ENCODE measurements around the gene OR6Y1. TPM values are rescaled to one million over a fixed set of nuclear protein-coding genes. Genes with fewer than 3 reads are reported as not detected.

Gene OR6Y1
- total RNA-seq, 1 donor from 2014 or later, result not detected

GRCh38 chr1:158506369-158506987, 47.7 kb downstream of the OR6Y1 start:
- DNase-seq, result no peak

GRCh38 chr1:158496374-158496773, 57.8 kb downstream of the OR6Y1 start:
- peak; percentile 12 for DNase-seq

GRCh38 chr1:158494796-158495195, 59.4 kb downstream of the OR6Y1 start:
- no peak for DNase-seq

Other genes with a start within 250 kb of the OR6Y1 start
- not detected for gene CD1B, start 222.9 kb downstream of the OR6Y1 start, total RNA-seq
- not detected for gene CD1E, start 200.5 kb downstream of the OR6Y1 start, total RNA-seq
- gene OR10T2, start 154.9 kb downstream of the OR6Y1 start, total RNA-seq, result not detected
- gene OR10K2, start 128.2 kb downstream of the OR6Y1 start, total RNA-seq, result not detected
- not detected for gene OR10K1, start 92.6 kb downstream of the OR6Y1 start, total RNA-seq
- not detected for gene OR10R2, start 82.2 kb downstream of the OR6Y1 start, total RNA-seq
- not detected for gene OR6P1, start 16.2 kb upstream of the OR6Y1 start, total RNA-seq
- not detected for gene OR10X1, start 25.5 kb upstream of the OR6Y1 start, total RNA-seq
- not detected for gene OR10Z1, start 50.9 kb upstream of the OR6Y1 start, total RNA-seq
- 7.1 TPM for gene SPTA1, start 132.3 kb upstream of the OR6Y1 start, total RNA-seq
- gene OR6K2, start 146.2 kb upstream of the OR6Y1 start, total RNA-seq, result not detected
- not detected for gene OR6K3, start 166.3 kb upstream of the OR6Y1 start, total RNA-seq
- not detected for gene OR6K6, start 200.3 kb upstream of the OR6Y1 start, total RNA-seq
- not detected for gene OR6N1, start 217.8 kb upstream of the OR6Y1 start, total RNA-seq
- not detected for gene OR6N2, start 226.8 kb upstream of the OR6Y1 start, total RNA-seq